H1 (cell line): ENCODE data around the gene FHIT. TPM values are rescaled to one million over a fixed set of nuclear protein-coding genes. Genes with fewer than 3 reads are reported as not detected.

ENCODE experiments used
- CTCF ChIA-PET: fragments of 300-600 bp; sonication (Branson Sonifier 250); formaldehyde crosslinking; loops from one replicate; lab custom pipeline; 2021; ENCODE audit not compliant: partially characterized antibody; lab: Charles Lee
- POLR2A ChIA-PET: fragments of 300-600 bp; sonication (Branson Sonifier 250); formaldehyde crosslinking; loops from one replicate; lab custom pipeline; 2021; ENCODE audit warnings: inconsistent platforms; ENCODE audit not compliant: partially characterized antibody; lab: Charles Lee
- DNase-seq, 2 experiments: peaks; one replicate each; pipeline versions ENCODE4 v3.0.0 to v3.0.0-alpha.2; 2010 to 2022; ENCODE audit warnings: low spot score in 2 of 2, low read depth in 1 of 2, mixed read lengths in 1 of 2
- FAIRE-seq: peaks from 2 replicates; lab custom pipeline; 2011; peaks lifted over from hg19 to GRCh38; lab: Jason Lieb, UNC
- H2AFZ ChIP-seq: 2 replicates; pipeline ENCODE4 v1.8.1; 2012; ENCODE audit warnings: low read length, inconsistent platforms
- H2AK5ac ChIP-seq: 2 replicates; pipeline ENCODE4 v1.6.1; 2013; ENCODE audit warnings: low read depth, low read length
- H2BK120ac ChIP-seq: replicated peaks from 2 replicates; pipeline ENCODE3; 2013; ENCODE audit warnings: low read depth, low read length, inconsistent platforms
- H2BK12ac ChIP-seq: 2 replicates; pipeline ENCODE4 v1.6.1; 2013; ENCODE audit warnings: low read depth, low read length
- H2BK15ac ChIP-seq: 2 replicates; pipeline ENCODE4 v1.6.1; 2013; ENCODE audit warnings: low read length
- H2BK20ac ChIP-seq: 2 replicates; pipeline ENCODE4 v1.6.1; 2013; ENCODE audit warnings: low read length
- H2BK5ac ChIP-seq: 2 replicates; pipeline ENCODE4 v1.6.1; 2013; ENCODE audit warnings: low read depth, low read length
- H3K14ac ChIP-seq: 2 replicates; pipeline ENCODE4 v1.6.1; 2013; ENCODE audit warnings: inconsistent platforms; ENCODE audit not compliant: insufficient read length
- H3K18ac ChIP-seq: 2 replicates; pipeline ENCODE4 v1.6.1; 2013; ENCODE audit warnings: low read length; ENCODE audit errors: extremely low read depth
- H3K23ac ChIP-seq: 2 replicates; pipeline ENCODE4 v1.6.1; 2013; ENCODE audit warnings: inconsistent platforms; ENCODE audit not compliant: insufficient read length
- H3K23me2 ChIP-seq: 2 replicates; pipeline ENCODE4 v1.6.1; 2013; ENCODE audit warnings: low read depth, low read length
- H3K27ac ChIP-seq: 2 replicates; pipeline ENCODE4 v1.6.1; 2011; ENCODE audit warnings: low read depth, low read length, inconsistent platforms
- H3K27me3 ChIP-seq, 4 experiments: replicated peaks in 1 of 4; 1 replicate in 1 of 4; 2 replicates in 3 of 4; pipeline versions ENCODE4 v1.6.1 to v1.8.1; 2011 to 2013; ENCODE audit warnings: low read length in 3 of 4, mild to moderate bottlenecking in 3 of 4, inconsistent platforms in 2 of 4, mixed read lengths in 2 of 4, moderate library complexity in 1 of 4; ENCODE audit not compliant: control insufficient read depth in 3 of 4, insufficient read depth in 3 of 4; ENCODE audit errors: extremely low read depth in 1 of 4
- H3K36me3 ChIP-seq, 4 experiments: 2 replicates each; pipeline versions ENCODE4 v1.6.1 to v1.8.1; 2011 to 2013; ENCODE audit warnings: mild to moderate bottlenecking in 4 of 4, low read length in 3 of 4, moderate library complexity in 2 of 4, control low read depth in 1 of 4, inconsistent platforms in 1 of 4; ENCODE audit not compliant: insufficient read depth in 4 of 4, control insufficient read depth in 2 of 4
- H3K4ac ChIP-seq: replicated peaks from 2 replicates; pipeline ENCODE3; 2013; ENCODE audit warnings: low read length, low read depth, mixed read lengths, inconsistent platforms; ENCODE audit not compliant: insufficient read length
- H3K4me1 ChIP-seq, 4 experiments: replicated peaks in 1 of 4; 1 replicate in 1 of 4; 2 replicates in 3 of 4; pipeline versions ENCODE4 v1.6.1 to v1.8.1; 2011 to 2013; ENCODE audit warnings: low read length in 3 of 4, inconsistent platforms in 2 of 4, mixed read lengths in 1 of 4; ENCODE audit not compliant: insufficient read depth in 4 of 4, control insufficient read depth in 3 of 4
- H3K4me2 ChIP-seq, 2 experiments: 2 replicates each; pipeline versions ENCODE4 v1.6.1 to v1.8.1; 2011 to 2013; ENCODE audit warnings: low read depth in 2 of 2, low read length in 2 of 2, control low read depth in 1 of 2, inconsistent platforms in 1 of 2, mild to moderate bottlenecking in 1 of 2; ENCODE audit not compliant: insufficient read depth in 1 of 2
- H3K4me3 ChIP-seq, 4 experiments: fragments of 200-600, 300-600 bp in 1 of 4; sonication (generic), shearing (Covaris generic), sonication (Bioruptor Twin) in 1 of 4; 2 replicates each; pipeline versions ENCODE4 v1.5.1 to v1.8.1; 2011 to 2016; ENCODE audit warnings: low read length in 4 of 4, low read depth in 3 of 4, control low read depth in 2 of 4, inconsistent platforms in 2 of 4, mild to moderate bottlenecking in 2 of 4, mixed read lengths in 1 of 4, moderate library complexity in 1 of 4; ENCODE audit not compliant: insufficient read depth in 2 of 4; ENCODE audit errors: extremely low read depth in 1 of 4
- H3K56ac ChIP-seq: replicated peaks from 2 replicates; pipeline ENCODE3; 2013; ENCODE audit warnings: low read depth, mild to moderate bottlenecking, mixed read lengths, low read length, inconsistent platforms; ENCODE audit not compliant: insufficient read length
- H3K79me1 ChIP-seq: 2 replicates; pipeline ENCODE4 v1.6.1; 2013; ENCODE audit warnings: low read depth, low read length, control low read depth
- H3K79me2 ChIP-seq, 2 experiments: 2 replicates each; pipeline versions ENCODE4 v1.6.1 to v1.8.1; 2012 to 2013; ENCODE audit warnings: low read length in 2 of 2, mild to moderate bottlenecking in 2 of 2, inconsistent platforms in 1 of 2; ENCODE audit not compliant: insufficient read depth in 2 of 2, control insufficient read depth in 1 of 2
- H3K9ac ChIP-seq, 4 experiments: replicated peaks in 1 of 4; 1 replicate in 1 of 4; 2 replicates in 3 of 4; pipeline versions ENCODE4 v1.6.1 to v1.8.1; 2011 to 2013; ENCODE audit warnings: low read depth in 3 of 4, low read length in 3 of 4, control low read depth in 2 of 4, mild to moderate bottlenecking in 2 of 4, moderate library complexity in 2 of 4, inconsistent platforms in 1 of 4; ENCODE audit errors: extremely low read depth in 1 of 4
- H3K9me3 ChIP-seq, 2 experiments: 2 replicates each; pipeline versions ENCODE4 v1.6.1 to v1.8.1; 2012 to 2013; ENCODE audit warnings: mild to moderate bottlenecking in 2 of 2, moderate library complexity in 2 of 2, control low read depth in 1 of 2, inconsistent platforms in 1 of 2, low read depth in 1 of 2, low read length in 1 of 2, mixed read lengths in 1 of 2; ENCODE audit not compliant: insufficient read depth in 2 of 2
- H4K20me1 ChIP-seq, 2 experiments: replicated peaks in 1 of 2; 2 replicates each; pipeline versions ENCODE3 to v1.8.1; 2011 to 2013; ENCODE audit warnings: inconsistent platforms in 2 of 2, low read length in 2 of 2, mild to moderate bottlenecking in 1 of 2; ENCODE audit not compliant: insufficient read depth in 2 of 2, control insufficient read depth in 1 of 2
- H4K5ac ChIP-seq: 2 replicates; pipeline ENCODE4 v1.6.1; 2013; ENCODE audit warnings: low read length, low read depth, mixed read lengths, inconsistent platforms; ENCODE audit not compliant: insufficient read length
- H4K8ac ChIP-seq: 2 replicates; pipeline ENCODE4 v1.8.0; 2013; ENCODE audit warnings: mild to moderate bottlenecking, moderate library complexity, low read length, inconsistent platforms; ENCODE audit not compliant: insufficient read depth; ENCODE audit errors: extremely low read depth
- H4K91ac ChIP-seq: replicated peaks from 2 replicates; pipeline ENCODE3; 2013; ENCODE audit warnings: low read length, mixed read lengths, inconsistent platforms; ENCODE audit not compliant: insufficient read length
- KDM4A ChIP-seq: IDR thresholded peaks from one replicate; pipeline ENCODE4 v1.7.1; 2012; ENCODE audit warnings: low read depth, mild to moderate bottlenecking, moderate library complexity, low read length, inconsistent platforms; ENCODE audit not compliant: severe bottlenecking
- MAFK ChIP-seq: IDR thresholded peaks from 2 replicates; pipeline ENCODE4 v1.6.1; 2012; ENCODE audit warnings: low read depth, mild to moderate bottlenecking, improper control_type of control experiment, low read length
- RFX5 ChIP-seq: IDR thresholded peaks from 2 replicates; pipeline ENCODE4 v1.6.1; 2011; ENCODE audit warnings: low read depth, low read length, improper control_type of control experiment, borderline replicate concordance
- RXRA ChIP-seq: IDR thresholded peaks from 2 replicates; pipeline ENCODE4 v1.6.1; 2011; ENCODE audit warnings: low read depth, mild to moderate bottlenecking, low read length, moderate library complexity; ENCODE audit not compliant: insufficient read depth
- SUZ12 ChIP-seq: fragments of 200-600 bp; sonication (generic); IDR thresholded peaks from 2 replicates; pipeline ENCODE4 v1.6.1; 2012; ENCODE audit warnings: mild to moderate bottlenecking, inconsistent platforms, low read length, moderate library complexity, mixed read lengths
- WGBS, 2 experiments: shearing (Covaris generic) in 1 of 2; methylation state at CpG; one replicate each; pipeline versions ENCODE4 v1.1.6 to v1.1.7; 2013 to 2015; ENCODE audit warnings: low lambda C conversion rate in 2 of 2, mixed read lengths in 2 of 2, inconsistent platforms in 1 of 2, low coverage in 1 of 2, missing lambda C conversion rate in 1 of 2; ENCODE audit not compliant: insufficient replicate concordance in 2 of 2, insufficient coverage in 1 of 2, insufficient read length in 1 of 2; ENCODE audit errors: extremely low coverage in 1 of 2, missing lambda C conversion rate in 1 of 2; 5-methylcytosine and 5-hydroxymethylcytosine counted together
- polyA plus RNA-seq, 7 experiments: library from polyadenylated mRNA; depleted of rRNA in 3 of 7; stranded (reverse) in 5 of 7; unstranded in 2 of 7; fragments of >200 nt in 5 of 7; fragments of 200-250 nt in 2 of 7; gene quantifications; 1 replicate in 5 of 7; 2 replicates in 1 of 7; 4 replicates in 1 of 7; pipeline versions ENCODE4 v1.2.1 to v1.2.3, GENCODE V29; 2011 to 2013; ENCODE audit warnings: missing spikeins in 2 of 7, mixed read lengths in 2 of 7
- total RNA-seq: library from RNA; stranded (reverse); fragmentation: NEBNext Ultra II Directional; extraction: Animal tissue kit (Norgen Biotek cat#: 25700); gene quantifications from 2 replicates; pipeline ENCODE4 v1.2.1, GENCODE V29; 2021

Gene FHIT
- total and polyA plus RNA-seq, 2 of the 8 experiments (the other 6 are each of a cell fraction or from before 2014, with no cell fraction given), result 1.2 to 3.2 TPM

DNA sequence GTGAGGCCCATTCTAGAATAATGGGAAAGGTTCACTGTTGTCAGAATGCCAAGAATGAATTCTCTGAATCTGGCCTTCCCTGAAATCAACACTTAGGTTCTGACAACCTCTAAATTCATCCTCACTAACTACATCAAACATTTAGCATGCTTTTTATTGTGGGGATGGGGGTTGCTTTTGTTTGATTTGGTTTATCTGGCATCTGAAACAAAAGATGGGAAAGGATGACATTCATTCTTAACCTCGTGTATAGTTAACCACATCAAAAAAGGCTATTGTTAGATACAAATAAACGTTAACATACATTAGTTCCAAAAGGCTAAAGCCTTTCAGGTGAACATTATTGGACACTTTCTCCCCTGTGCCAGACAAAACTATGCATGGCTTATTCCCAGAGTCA is 357.3 kb downstream of the FHIT start:
- H3K79me1 ChIP-seq, result no peaks in the 10 kb centered on the region
- 90% methylated on average over 2 of the region's 2 CpGs; no CpG with 5 or more reads in 1 of the 2 experiments for WGBS, 2 experiments
- no peak overlapping the region for H4K8ac ChIP-seq
- DNase-seq, result no peak
- no peaks in the 10 kb centered on the region for H3K9me3 ChIP-seq
- no peak overlapping the region for H4K5ac ChIP-seq
- 0 out of 7 replicates have a peak, but pooled peaks cover 0 to 3% (median 0%) of the 10 kb centered on the region in 4 experiments for H3K4me1 ChIP-seq
- ChIA-PET POLR2A (no interaction called here), CTCF (interaction anchor here (1.1 kb wide), 1 partner anchor 8 kb away, joined by 3 read pairs; no protein-coding TSS in a partner anchor)
- no peak overlapping the region for H3K27ac ChIP-seq
- no peak overlapping the region for H2AFZ ChIP-seq
- no peak overlapping the region for H3K4me3 ChIP-seq
- H3K79me2 ChIP-seq, result no peaks in the 10 kb centered on the region
- no peak for TF ChIP-seq KDM4A
- no peak for TF ChIP-seq MAFK
- TF ChIP-seq RFX5, result no peak
- TF ChIP-seq RXRA, result no peak
- TF ChIP-seq SUZ12, result no peak
- no peak overlapping the region for H3K4me2 ChIP-seq
- H3K56ac ChIP-seq, result no peak overlapping the region
- no peak overlapping the region for H2BK20ac ChIP-seq
- no peaks in the 10 kb centered on the region for H3K23me2 ChIP-seq
- no peak overlapping the region for H3K4ac ChIP-seq
- H2BK15ac ChIP-seq, result no peak overlapping the region
- H2AK5ac ChIP-seq, result no peak overlapping the region
- H3K23ac ChIP-seq, result no peak overlapping the region
- H3K9ac ChIP-seq, result no peak overlapping the region
- no peak overlapping the region for H3K18ac ChIP-seq
- H4K20me1 ChIP-seq, result no peaks in the 10 kb centered on the region
- no peak overlapping the region for H2BK5ac ChIP-seq
- no peak overlapping the region for H4K91ac ChIP-seq
- no peak overlapping the region for H2BK12ac ChIP-seq
- H3K27me3 ChIP-seq, result no peaks in the 10 kb centered on the region
- no peaks in the 10 kb centered on the region for H3K36me3 ChIP-seq
- peak overlapping the region; percentile 65 for H2BK120ac ChIP-seq
- FAIRE-seq, result no peak
- no peak overlapping the region for H3K14ac ChIP-seq
